ENCODE measurements around the gene SLC5A10.

The SLC5A10 gene

GRCh38 chr17:19001907-19002590 lies 50.1 kb downstream of the SLC5A10 start:
- DNase-seq (ENCODE audit: low read depth) = no peak
- peak overlapping the region; percentile 75 for H3K4me3 ChIP-seq (ENCODE audit: low read length)
- TF ChIP-seq, protein P1, sequence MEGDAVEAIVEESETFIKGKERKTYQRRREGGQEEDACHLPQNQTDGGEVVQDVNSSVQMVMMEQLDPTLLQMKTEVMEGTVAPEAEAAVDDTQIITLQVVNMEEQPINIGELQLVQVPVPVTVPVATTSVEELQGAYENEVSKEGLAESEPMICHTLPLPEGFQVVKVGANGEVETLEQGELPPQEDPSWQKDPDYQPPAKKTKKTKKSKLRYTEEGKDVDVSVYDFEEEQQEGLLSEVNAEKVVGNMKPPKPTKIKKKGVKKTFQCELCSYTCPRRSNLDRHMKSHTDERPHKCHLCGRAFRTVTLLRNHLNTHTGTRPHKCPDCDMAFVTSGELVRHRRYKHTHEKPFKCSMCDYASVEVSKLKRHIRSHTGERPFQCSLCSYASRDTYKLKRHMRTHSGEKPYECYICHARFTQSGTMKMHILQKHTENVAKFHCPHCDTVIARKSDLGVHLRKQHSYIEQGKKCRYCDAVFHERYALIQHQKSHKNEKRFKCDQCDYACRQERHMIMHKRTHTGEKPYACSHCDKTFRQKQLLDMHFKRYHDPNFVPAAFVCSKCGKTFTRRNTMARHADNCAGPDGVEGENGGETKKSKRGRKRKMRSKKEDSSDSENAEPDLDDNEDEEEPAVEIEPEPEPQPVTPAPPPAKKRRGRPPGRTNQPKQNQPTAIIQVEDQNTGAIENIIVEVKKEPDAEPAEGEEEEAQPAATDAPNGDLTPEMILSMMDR (conservative IDR thresholded peaks at IDR 0.05; ENCODE audit: low read length) = no peak

DNA sequence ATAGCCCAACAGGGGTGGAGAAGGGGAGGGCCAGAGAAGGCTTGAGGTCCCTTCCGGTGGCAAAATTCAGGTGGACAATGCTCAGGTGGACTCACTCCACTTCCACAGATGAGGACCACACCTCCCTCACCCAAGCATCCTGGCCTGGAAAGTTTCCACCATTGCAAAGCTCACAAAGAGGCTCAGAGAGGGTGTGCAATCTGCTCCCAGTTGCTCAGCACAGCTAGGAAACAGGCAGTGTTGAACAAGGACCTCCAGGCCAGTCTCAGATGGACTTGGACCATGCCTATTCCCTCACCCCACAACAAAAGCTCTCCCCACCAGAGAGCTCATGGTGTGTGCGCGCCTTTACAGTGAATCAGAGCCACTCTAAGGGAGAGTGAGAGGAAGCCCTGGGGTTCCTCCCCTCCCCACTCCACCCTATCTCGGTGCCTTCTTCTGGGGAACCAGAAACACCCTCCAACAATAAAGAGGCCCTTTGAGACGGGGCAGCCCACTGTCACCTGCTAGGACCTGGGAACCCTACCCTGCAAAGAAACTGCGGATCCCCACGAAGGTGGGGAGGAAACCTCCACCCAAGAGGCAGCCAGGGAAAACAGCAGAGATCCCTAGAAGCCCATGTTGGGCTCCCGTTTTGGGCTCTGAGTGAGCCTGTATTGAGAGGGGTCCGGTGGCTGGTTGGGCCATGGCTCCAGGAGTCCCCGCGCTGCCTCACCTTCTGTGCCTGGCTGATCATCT lies 51.0 kb downstream of the SLC5A10 start:
- H3K4me3 ChIP-seq (ENCODE audit: low read length) = peak overlapping the region; percentile 75
- peak; percentile 61 for DNase-seq (ENCODE audit: low read depth)
- TF ChIP-seq, protein P1 (conservative IDR thresholded peaks at IDR 0.05; ENCODE audit: low read length) = no peak

- DNase-seq (ENCODE audit: low read depth) = peak; percentile 38
- TF ChIP-seq, protein P1 (conservative IDR thresholded peaks at IDR 0.05; ENCODE audit: low read length) = no peak
- H3K4me3 ChIP-seq (ENCODE audit: low read length) = peak overlapping the region; percentile 75
Observed at GRCh38 chr17:19003543-19004420, 51.8 kb downstream of the SLC5A10 start.

- TF ChIP-seq, protein P1 (conservative IDR thresholded peaks at IDR 0.05; ENCODE audit: low read length) = no peak
- peak within 1 kb of the TSS; percentile 75 for H3K4me3 ChIP-seq (ENCODE audit: low read length)
- peak; percentile 68 for DNase-seq (ENCODE audit: low read depth)
Observed at GRCh38 chr17:19004421-19005136, 52.6 kb downstream of the SLC5A10 start, which contains the start of gene FAM83G. FAM83G (minus strand) TSS chr17:19004764; CDS start chr17:19004041, 723 bp downstream.

- no peak for DNase-seq (ENCODE audit: low read depth)
- peak overlapping the region; percentile 75 for H3K4me3 ChIP-seq (ENCODE audit: low read length)
- TF ChIP-seq, protein P1 (conservative IDR thresholded peaks at IDR 0.05; ENCODE audit: low read length) = no peak
Observed at GRCh38 chr17:19005137-19005773, 53.3 kb downstream of the SLC5A10 start.

DNA sequence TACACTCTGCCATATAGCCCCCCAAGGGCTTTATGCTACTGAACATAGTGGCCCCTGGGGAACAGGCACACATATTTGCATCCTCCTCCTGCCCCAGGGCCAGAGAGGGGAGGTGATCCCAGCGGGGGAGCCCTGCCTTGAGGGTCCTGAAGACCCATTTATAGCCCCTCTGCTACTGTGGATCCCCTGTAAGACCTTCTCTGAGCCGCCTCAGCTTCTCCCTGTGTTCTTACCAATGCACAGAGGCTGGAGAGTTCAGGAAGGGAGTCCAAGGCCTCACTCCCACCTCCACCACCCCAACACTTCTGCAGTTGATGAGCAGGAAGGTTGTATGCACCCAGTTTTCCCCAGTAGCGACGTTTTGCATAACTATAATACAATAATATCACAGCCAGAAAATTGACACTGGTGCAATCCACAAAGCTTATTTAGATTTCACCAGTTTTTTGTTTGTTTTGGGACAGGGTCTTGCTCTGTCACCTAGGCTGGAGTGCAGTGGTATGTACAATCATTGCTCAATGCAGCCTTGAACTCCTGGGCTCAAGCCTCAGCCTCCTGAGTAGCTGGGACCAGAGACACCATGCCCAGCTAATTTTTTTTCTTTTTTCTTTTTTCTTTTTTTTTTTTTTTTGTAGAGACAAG lies 53.9 kb downstream of the SLC5A10 start:
- no peak for DNase-seq (ENCODE audit: low read depth)
- no peak overlapping the region for H3K4me3 ChIP-seq (ENCODE audit: low read length)
- TF ChIP-seq, protein P1 (conservative IDR thresholded peaks at IDR 0.05; ENCODE audit: low read length) = no peak
